HCT116 (cell line): ENCODE data around the gene MCOLN1. TPM values are rescaled to one million over a fixed set of nuclear protein-coding genes. Genes with fewer than 3 reads are reported as not detected.

ENCODE experiments used
- ATAC-seq: fragments of 200-7000 bp; cut with Tn5 transposase; 2 replicates; pipeline ENCODE4 v1.9.1; 2020; ENCODE audit warnings: mild to moderate bottlenecking, moderate library complexity
- BruUV-seq: library from RNA; stranded (reverse); fragments of 400-500 nt; replicated peaks from 2 replicates; lab custom pipeline; 2021; lab: Mats Ljungman, UMichigan
- CTCF ChIA-PET: fragments of 300-600 bp; sonication (Branson Sonifier 250); formaldehyde crosslinking; loops from one replicate; lab custom pipeline; 2021; ENCODE audit warnings: antibody characterized with exemption; lab: Charles Lee
- POLR2A ChIA-PET: fragments of 300-600, 350-600 bp; sonication (Branson Sonifier 250); formaldehyde crosslinking; loops from one replicate; lab custom pipeline; 2021; ENCODE audit warnings: antibody characterized with exemption; lab: Charles Lee
- RAD21 ChIA-PET, 2 experiments: fragments of 300-600 bp; sonication (Branson Sonifier 250); formaldehyde crosslinking; loops; one replicate each; lab custom pipeline; 2023; ENCODE audit warnings: low total read pairs in 2 of 2; ENCODE audit not compliant: uncharacterized antibody in 2 of 2, unreplicated experiment in 2 of 2, low non-redundant PET in 1 of 2; lab: Charles Lee
- DNase-seq: peaks from one replicate; pipeline ENCODE4 v3.0.0-alpha.2; 2010; ENCODE audit warnings: low read depth, low spot score
- H2AFZ ChIP-seq: fragments of 200-600 bp; shearing (Covaris generic), sonication (generic); 2 replicates; pipeline ENCODE4 v1.6.1; 2017; ENCODE audit warnings: low read depth, mixed run types, mixed read lengths, antibody characterized with exemption, low read length; ENCODE audit not compliant: poor library complexity, severe bottlenecking
- H3K27ac ChIP-seq: 2 replicates; pipeline ENCODE4 v1.5.1; 2012; ENCODE audit warnings: low read depth, low read length
- H3K27me3 ChIP-seq: fragments of 200-600 bp; sonication (generic); 2 replicates; pipeline ENCODE4 v1.6.1; 2016; ENCODE audit warnings: mixed run types, low read length, mixed read lengths; ENCODE audit not compliant: insufficient read depth
- H3K36me3 ChIP-seq, 2 experiments: fragments of 200-500 bp in 1 of 2; fragments of 200-600 bp in 1 of 2; sonication (Bioruptor generic) in 1 of 2; sonication (generic) in 1 of 2; 2 replicates each; pipeline versions ENCODE4 v1.5.1 to v1.6.1; 2014 to 2016; ENCODE audit warnings: low read length in 2 of 2, inconsistent platforms in 1 of 2, mixed read lengths in 1 of 2, mixed run types in 1 of 2; ENCODE audit not compliant: insufficient read depth in 2 of 2, control insufficient read depth in 1 of 2
- H3K4me1 ChIP-seq, 2 experiments: fragments of 200-600 bp in 1 of 2; sonication (generic) in 1 of 2; 2 replicates each; pipeline versions ENCODE4 v1.5.1 to v1.6.1; 2012 to 2017; ENCODE audit warnings: low read length in 2 of 2, inconsistent platforms in 1 of 2, mild to moderate bottlenecking in 1 of 2, mixed read lengths in 1 of 2, mixed run types in 1 of 2, moderate library complexity in 1 of 2; ENCODE audit not compliant: insufficient read depth in 2 of 2, control insufficient read depth in 1 of 2
- H3K4me2 ChIP-seq: fragments of 200-600 bp; sonication (generic); 2 replicates; pipeline ENCODE4 v1.6.1; 2017; ENCODE audit warnings: mixed run types, low read length, mixed read lengths
- H3K4me3 ChIP-seq, 2 experiments: fragments of 200-600 bp in 1 of 2; sonication (generic) in 1 of 2; replicated peaks in 1 of 2; 2 replicates each; pipeline ENCODE4 v1.5.1; 2011 to 2016; ENCODE audit warnings: low read length in 2 of 2, control low read depth in 1 of 2, low read depth in 1 of 2, mild to moderate bottlenecking in 1 of 2, mixed read lengths in 1 of 2, mixed run types in 1 of 2
- H3K79me2 ChIP-seq: fragments of 200-600 bp; sonication (generic); 2 replicates; pipeline ENCODE4 v1.6.1; 2017; ENCODE audit warnings: mild to moderate bottlenecking, mixed run types, low read length, moderate library complexity, mixed read lengths; ENCODE audit not compliant: insufficient read depth
- H3K9ac ChIP-seq: fragments of 200-600 bp; sonication (generic); 2 replicates; pipeline ENCODE4 v1.6.1; 2016; ENCODE audit warnings: low read length, mixed read lengths
- H3K9me2 ChIP-seq: fragments of 200-600 bp; sonication (generic), shearing (Covaris generic); 2 replicates; pipeline ENCODE4 v1.6.1; 2017; ENCODE audit warnings: mixed run types, mild to moderate bottlenecking, moderate library complexity; ENCODE audit not compliant: insufficient read depth
- H3K9me3 ChIP-seq, 2 experiments: fragments of 200-500 bp in 1 of 2; fragments of 200-600 bp in 1 of 2; sonication (Bioruptor generic) in 1 of 2; sonication (generic) in 1 of 2; 2 replicates each; pipeline ENCODE4 v1.6.1; 2014 to 2017; ENCODE audit warnings: low read length in 2 of 2, mixed read lengths in 2 of 2, inconsistent platforms in 1 of 2, low read depth in 1 of 2, mild to moderate bottlenecking in 1 of 2, mixed run types in 1 of 2, moderate library complexity in 1 of 2; ENCODE audit not compliant: control insufficient read depth in 1 of 2, insufficient read depth in 1 of 2
- H4K20me1 ChIP-seq: fragments of 200-600 bp; sonication (generic), shearing (Covaris generic); 2 replicates; pipeline ENCODE4 v1.6.1; 2017; ENCODE audit warnings: mixed run types, mild to moderate bottlenecking, moderate library complexity; ENCODE audit not compliant: insufficient read depth
- ATF3 ChIP-seq: IDR thresholded peaks from 2 replicates; pipeline ENCODE4 v1.6.1; 2012
- CBX3 ChIP-seq: IDR thresholded peaks from 2 replicates; pipeline ENCODE4 v1.6.1; 2012; ENCODE audit warnings: low read depth
- CEBPB ChIP-seq: IDR thresholded peaks from 2 replicates; pipeline ENCODE4 v1.6.1; 2012; ENCODE audit warnings: low read depth
- EGR1 ChIP-seq: IDR thresholded peaks from 2 replicates; pipeline ENCODE4 v1.6.1; 2012; ENCODE audit warnings: low read depth
- EZH2 ChIP-seq: fragments of 200-600 bp; sonication (generic); IDR thresholded peaks from 2 replicates; pipeline ENCODE4 v1.6.1; 2017; ENCODE audit warnings: antibody characterized with exemption, mixed run types
- POLR2AphosphoS5 ChIP-seq: IDR thresholded peaks from 2 replicates; pipeline ENCODE4 v1.6.1; 2011; ENCODE audit warnings: mild to moderate bottlenecking, low read depth, low read length, moderate library complexity
- RAD21 ChIP-seq: IDR thresholded peaks from 2 replicates; pipeline ENCODE4 v1.6.1; 2012; ENCODE audit warnings: low read depth, mild to moderate bottlenecking
- REST ChIP-seq: IDR thresholded peaks from 2 replicates; pipeline ENCODE4 v1.6.1; 2012; ENCODE audit warnings: low read depth
- SIN3A ChIP-seq: IDR thresholded peaks from 2 replicates; pipeline ENCODE4 v1.6.1; 2012; ENCODE audit warnings: low read depth
- SP1 ChIP-seq: IDR thresholded peaks from 2 replicates; pipeline ENCODE4 v1.6.1; 2012; ENCODE audit warnings: low read depth
- YY1 ChIP-seq: IDR thresholded peaks from 2 replicates; pipeline ENCODE4 v1.6.1; 2011; ENCODE audit warnings: low read length, low read depth, moderate library complexity, mild to moderate bottlenecking; ENCODE audit not compliant: insufficient replicate concordance; ENCODE audit errors: extremely low read depth
- intact Hi-C: fragments of 100-400 bp; cut with micrococcal nuclease; formaldehyde crosslinking; loops from 2 replicates; pipeline ENCODE4 v1.10.0; 2022
- total RNA-seq: library from RNA; stranded (reverse); gene quantifications from one replicate; pipeline ENCODE4 v1.2.1, GENCODE V29; 2021; ENCODE audit not compliant: unreplicated experiment
- TF ChIP-seq, protein P1 (sequence below): IDR thresholded peaks from 2 replicates; pipeline ENCODE4 v1.6.1; 2012
- TF ChIP-seq, protein P2 (sequence below): IDR thresholded peaks from 2 replicates; pipeline ENCODE4 v1.6.1; 2011; ENCODE audit warnings: mild to moderate bottlenecking, low read length, moderate library complexity; ENCODE audit not compliant: insufficient replicate concordance; ENCODE audit errors: extremely low read depth

The MCOLN1 gene
- total RNA-seq, 1 experiment from 2014 or later = 19.1 TPM

DNA sequence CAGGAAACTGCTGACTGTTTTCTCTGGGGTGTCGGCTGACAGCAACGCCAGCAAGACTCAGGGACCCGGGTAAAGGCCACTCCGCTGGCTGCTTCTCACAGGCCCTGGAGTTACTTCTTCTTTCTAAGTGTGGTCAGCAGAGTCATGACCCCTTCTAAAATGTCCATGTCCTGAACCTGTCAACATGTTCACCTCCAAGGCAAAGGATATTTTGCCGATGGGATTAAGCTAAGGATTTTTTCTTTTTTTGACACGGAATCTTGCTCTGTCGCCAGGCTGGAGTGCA lies 41.5 kb upstream of the MCOLN1 start:
- Histone ChIP-seq H3K27ac (no peak overlapping the region), H3K79me2 (no peaks in the 10 kb centered on the region), H3K9me2 (no peaks in the 10 kb centered on the region), H3K4me2 (no peak overlapping the region), H3K4me1 (peaks cover 13 to 24% of the 10 kb centered on the region in 2 experiments), H3K9me3 (no peaks in the 10 kb centered on the region)
- TF ChIP-seq ATF3 (no peak), EZH2 (no peak), CEBPB (no peak), RAD21 (no peak), EGR1 (no peak)
- TF ChIP-seq, protein P1, sequence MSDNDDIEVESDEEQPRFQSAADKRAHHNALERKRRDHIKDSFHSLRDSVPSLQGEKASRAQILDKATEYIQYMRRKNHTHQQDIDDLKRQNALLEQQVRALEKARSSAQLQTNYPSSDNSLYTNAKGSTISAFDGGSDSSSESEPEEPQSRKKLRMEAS = no peak
- TF ChIP-seq, all 23 proteins: peak for 0
- H3K36me3 ChIP-seq = no peaks in the 10 kb centered on the region
- ChIA-PET CTCF (no interaction called here), RAD21 (no interaction called here), POLR2A (no interaction called here)
- DNase-seq (no peak), ATAC-seq (no peak)
- H3K27me3 ChIP-seq = no peaks in the 10 kb centered on the region
- no TSS peak for BruUV-seq
- intact Hi-C loops = no loop called here
- no peak overlapping the region for H3K9ac ChIP-seq
- H3K4me3 ChIP-seq = no peak overlapping the region
- no peak overlapping the region for H2AFZ ChIP-seq
- H4K20me1 ChIP-seq = no peaks in the 10 kb centered on the region

GRCh38 chr19:7482584-7483439 lies 39.6 kb upstream of the MCOLN1 start:
- ChIA-PET RAD21 (no interaction called here), POLR2A (no interaction called here), CTCF (no interaction called here)
- intact Hi-C loops = no loop called here
- Histone ChIP-seq H3K27me3 (no peaks in the 10 kb centered on the region), H3K4me1 (peaks cover 12 to 24% of the 10 kb centered on the region in 2 experiments), H4K20me1 (no peaks in the 10 kb centered on the region), H3K9me3 (no peaks in the 10 kb centered on the region), H3K9me2 (no peaks in the 10 kb centered on the region), H3K9ac (peak overlapping the region; percentile 45), H3K36me3 (no peaks in the 10 kb centered on the region), H3K79me2 (no peaks in the 10 kb centered on the region), H3K4me3 (peak overlapping the region in 1 of 2 experiments; percentile 52; a peak in 3 of 4 replicates), H3K4me2 (peak overlapping the region; percentile 87), H3K27ac (peak overlapping the region; percentile 55; the same call in 1 of the 2 replicates), H2AFZ (no peak overlapping the region)
- no TSS peak for BruUV-seq
- DNase-seq (peak; percentile 24), ATAC-seq (peak; percentile 69)
- TF ChIP-seq EGR1 (no peak), CBX3 (no peak), POLR2AphosphoS5 (0 out of 2 replicates have a peak, but pooled peaks have one; percentile 22), REST (no peak), RAD21 (no peak), YY1 (no peak), SP1 (no peak), SIN3A (no peak)
- TF ChIP-seq, protein P2, sequence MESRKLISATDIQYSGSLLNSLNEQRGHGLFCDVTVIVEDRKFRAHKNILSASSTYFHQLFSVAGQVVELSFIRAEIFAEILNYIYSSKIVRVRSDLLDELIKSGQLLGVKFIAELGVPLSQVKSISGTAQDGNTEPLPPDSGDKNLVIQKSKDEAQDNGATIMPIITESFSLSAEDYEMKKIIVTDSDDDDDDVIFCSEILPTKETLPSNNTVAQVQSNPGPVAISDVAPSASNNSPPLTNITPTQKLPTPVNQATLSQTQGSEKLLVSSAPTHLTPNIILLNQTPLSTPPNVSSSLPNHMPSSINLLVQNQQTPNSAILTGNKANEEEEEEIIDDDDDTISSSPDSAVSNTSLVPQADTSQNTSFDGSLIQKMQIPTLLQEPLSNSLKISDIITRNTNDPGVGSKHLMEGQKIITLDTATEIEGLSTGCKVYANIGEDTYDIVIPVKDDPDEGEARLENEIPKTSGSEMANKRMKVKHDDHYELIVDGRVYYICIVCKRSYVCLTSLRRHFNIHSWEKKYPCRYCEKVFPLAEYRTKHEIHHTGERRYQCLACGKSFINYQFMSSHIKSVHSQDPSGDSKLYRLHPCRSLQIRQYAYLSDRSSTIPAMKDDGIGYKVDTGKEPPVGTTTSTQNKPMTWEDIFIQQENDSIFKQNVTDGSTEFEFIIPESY = no peak
